GM12865 (cell line): ENCODE results near the gene PSORS1C2.
A peak's percentile ranks its signal among the peaks of the same experiment; 100 is the strongest.

Experiments used
- DNase-seq: peaks from one replicate; pipeline ENCODE4 v3.0.0; 2010; ENCODE audit warnings: low read depth
- H3K4me3 ChIP-seq: 2 replicates; pipeline ENCODE4 v1.5.1; 2011; ENCODE audit warnings: mild to moderate bottlenecking, low read depth, low read length, control low read depth
- CTCF ChIP-seq: IDR thresholded peaks from 2 replicates; pipeline ENCODE4 v1.5.1; 2011; ENCODE audit warnings: low read length, control low read depth, low read depth, inconsistent platforms; ENCODE audit not compliant: insufficient read depth; ENCODE audit errors: missing control alignments

The PSORS1C2 gene

GRCh38 chr6:31157513-31158139 is 18.8 kb upstream of the PSORS1C2 start, which contains the start of gene CCHCR1:
TSS of gene CCHCR1 (minus strand) at chr6:31157802. CDS start at chr6:31157600, 202 bp downstream.
- no peak for DNase-seq
- TF ChIP-seq CTCF, result no peak

DNA sequence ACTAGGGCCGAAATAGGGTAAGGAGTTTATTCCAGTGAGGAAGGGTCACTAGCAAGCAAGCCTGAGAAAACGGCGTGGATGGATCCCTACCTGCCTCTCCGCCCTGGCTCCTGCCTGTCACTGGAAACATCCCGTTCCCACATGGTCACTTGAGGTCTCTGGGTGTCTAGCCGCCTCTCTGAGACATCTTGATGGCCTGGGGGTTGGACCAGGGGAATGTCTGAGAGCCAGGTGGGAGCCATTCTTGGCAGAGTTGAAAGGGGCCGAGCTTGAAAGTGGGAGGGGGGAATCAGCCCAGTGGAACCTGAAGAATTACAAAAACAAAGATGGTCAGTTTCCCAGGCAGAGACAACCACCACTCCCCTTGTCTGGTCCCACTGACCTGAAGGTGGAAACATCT is 17.8 kb upstream of the PSORS1C2 start:
- no peak for TF ChIP-seq CTCF

More at GRCh38 chr6:31157513-31158139, 18.8 kb upstream of the PSORS1C2 start, which contains the start of gene CCHCR1:
- peak within 1 kb of the TSS; percentile 86 for H3K4me3 ChIP-seq

DNA sequence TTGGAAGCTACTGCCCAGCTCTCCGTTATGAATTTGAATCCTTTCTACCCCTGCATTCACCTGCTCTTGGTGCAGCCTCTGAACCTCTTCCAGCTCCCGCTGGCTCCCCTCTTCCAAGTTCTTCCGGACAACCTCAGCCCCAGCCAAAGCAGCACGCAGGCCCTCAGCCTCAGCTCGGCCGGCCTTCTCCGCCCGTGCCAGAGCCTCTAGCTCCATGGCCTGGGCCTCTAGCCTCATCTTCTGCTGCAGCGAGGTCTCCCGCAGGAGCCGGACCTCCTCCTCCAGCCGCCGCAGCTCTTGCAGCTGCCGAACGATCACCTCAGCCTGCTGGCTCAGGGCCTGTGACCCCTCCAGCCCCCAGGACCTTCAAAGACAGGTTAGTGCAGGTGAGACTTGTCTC is 15.6 kb upstream of the PSORS1C2 start:
- TF ChIP-seq CTCF, result no peak
- no peak for DNase-seq
- no peak overlapping the region for H3K4me3 ChIP-seq

More for the DNA sequence above, 17.8 kb upstream of the PSORS1C2 start:
- no peak overlapping the region for H3K4me3 ChIP-seq
- DNase-seq, result no peak

GRCh38 chr6:31152781-31153180 is 13.9 kb upstream of the PSORS1C2 start:
- no peak overlapping the region for H3K4me3 ChIP-seq
- DNase-seq, result no peak
- no peak for TF ChIP-seq CTCF

GRCh38 chr6:31149827-31150447 is 11.1 kb upstream of the PSORS1C2 start:
- no peak overlapping the region for H3K4me3 ChIP-seq
- DNase-seq, result no peak
- no peak for TF ChIP-seq CTCF

DNA sequence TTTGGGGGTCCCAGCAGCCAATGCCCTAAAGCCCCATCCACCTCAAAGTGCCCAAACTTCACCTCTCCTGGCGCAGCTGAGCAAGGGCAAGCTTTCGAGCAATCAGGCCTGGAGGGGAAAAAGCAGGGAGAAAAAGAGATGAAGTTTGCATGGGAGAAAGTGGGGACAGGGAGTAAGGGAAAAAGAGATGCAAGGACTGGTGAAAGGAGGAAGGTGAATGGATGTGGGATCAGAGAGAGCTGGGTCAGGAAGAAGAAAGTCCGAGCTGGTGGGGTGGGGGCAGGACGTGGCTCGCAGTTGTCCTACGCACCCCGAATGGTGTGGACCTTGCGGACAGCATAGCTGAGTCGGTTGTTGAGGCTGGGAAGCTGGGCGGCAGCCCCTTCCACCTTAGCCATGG is 6.5 kb upstream of the PSORS1C2 start:
- DNase-seq, result no peak
- TF ChIP-seq CTCF, result no peak
- no peak overlapping the region for H3K4me3 ChIP-seq

- TF ChIP-seq CTCF, result no peak
- no peak overlapping the region for H3K4me3 ChIP-seq
- DNase-seq, result no peak
Measured at GRCh38 chr6:31144970-31145340, 6.1 kb upstream of the PSORS1C2 start.
